NT2/D1 (cell line): ENCODE results near the gene RCVRN.

Experiments
- YY1 ChIP-seq: IDR thresholded peaks from 2 replicates; pipeline ENCODE4 v1.6.1; 2011; ENCODE audit not compliant: insufficient read length, insufficient read depth
- ZNF274 ChIP-seq: IDR thresholded peaks from 2 replicates; pipeline ENCODE4 v1.6.1; 2011; ENCODE audit warnings: mild to moderate bottlenecking, low read depth, low read length

DNA sequence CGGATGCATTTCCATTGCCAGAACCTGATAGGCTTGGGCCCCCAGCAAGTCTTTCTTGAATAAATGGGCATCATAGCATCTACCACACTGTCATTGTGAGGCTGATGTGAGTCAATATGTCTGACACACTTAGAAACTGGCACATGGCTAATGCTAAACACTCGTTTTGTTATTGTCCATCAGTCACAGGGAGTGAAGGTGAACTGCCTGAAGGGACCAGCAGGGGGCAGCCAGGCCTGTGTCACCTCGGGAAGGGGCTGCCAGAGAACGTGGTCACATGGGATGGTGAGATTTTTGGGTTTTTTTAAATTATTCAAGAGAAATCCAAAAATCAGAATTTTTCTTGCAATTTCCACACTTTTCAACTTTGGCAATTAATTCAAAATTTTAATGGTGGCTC, 831 bp upstream of the RCVRN start:
- TF ChIP-seq YY1 (no peak), ZNF274 (no peak)
